Esophagus squamous epithelium (tissue), 5 donors: ENCODE data around the gene VIPR2. TPM values are rescaled to one million over a fixed set of nuclear protein-coding genes. Genes with fewer than 3 reads are reported as not detected.

Experiments
- DNase-seq: peaks from one replicate; lab custom pipeline; 2025; lab: John Stamatoyannopoulos, UW
- H3K27ac ChIP-seq, 4 donors: fragments of 200-600 bp; sonication (generic); one replicate each; pipeline ENCODE4 v1.5.1; 2016 to 2019; ENCODE audit warnings: mild to moderate bottlenecking in 1 of 4
- H3K27me3 ChIP-seq, 4 donors: fragments of 200-600 bp; sonication (generic); 1 replicate in 3 of 4; 2 replicates in 1 of 4; pipeline versions ENCODE4 v1.5.1 to v1.6.0; 2017 to 2021; ENCODE audit warnings: antibody characterized with exemption in 1 of 4
- H3K36me3 ChIP-seq, 3 donors: fragments of 200-600 bp; sonication (generic); one replicate each; pipeline ENCODE4 v1.5.1; 2016 to 2019
- H3K4me1 ChIP-seq, 3 donors: fragments of 200-600 bp; sonication (generic); one replicate each; pipeline ENCODE4 v1.5.1; 2017 to 2019
- H3K4me3 ChIP-seq, 4 donors: fragments of 200-600 bp; sonication (generic); 1 replicate in 3 of 4; 2 replicates in 1 of 4; pipeline ENCODE4 v1.5.1; 2016 to 2019; ENCODE audit warnings: mild to moderate bottlenecking in 2 of 4, moderate library complexity in 1 of 4
- H3K9me3 ChIP-seq, 3 donors: fragments of 200-600 bp; sonication (generic); one replicate each; pipeline ENCODE4 v1.5.1; 2016 to 2019
- POLR2A ChIP-seq, 4 donors: fragments of 450-650 bp; IDR thresholded peaks; one replicate each; pipeline ENCODE4 v1.6.1; 2017; ENCODE audit warnings: antibody characterized with exemption in 4 of 4, mild to moderate bottlenecking in 4 of 4, moderate library complexity in 3 of 4
- WGBS, 2 donors: methylation state at CpG; one replicate each; pipeline ENCODE4 v1.1.5; 2018; 5-methylcytosine and 5-hydroxymethylcytosine counted together
- intact Hi-C: fragments of 100-400 bp; cut with DNase I; formaldehyde crosslinking; loops from one replicate; pipeline ENCODE4 v1.15.0; 2022
- total RNA-seq, 4 donors: library from RNA; depleted of rRNA; stranded (reverse); fragments of >200 nt; gene quantifications; one replicate each; pipeline ENCODE4 v1.1.0, GENCODE V29; 2016
- TF ChIP-seq, protein P1 (sequence below), 6 experiments: fragments of 450-650 bp in 4 of 6; fragments of 200-600 bp in 2 of 6; sonication (generic) in 2 of 6; IDR thresholded peaks; one replicate each; pipeline ENCODE4 v1.5.1; 2016 to 2019; ENCODE audit warnings: antibody characterized with exemption in 6 of 6, mild to moderate bottlenecking in 4 of 6, moderate library complexity in 4 of 6
- donor health status: DM: yes; HTN: yes; CAD: no.

The VIPR2 gene
- total RNA-seq, 4 donors from 2014 or later, result 0.18 to 2.1 (median 0.40) TPM

DNA sequence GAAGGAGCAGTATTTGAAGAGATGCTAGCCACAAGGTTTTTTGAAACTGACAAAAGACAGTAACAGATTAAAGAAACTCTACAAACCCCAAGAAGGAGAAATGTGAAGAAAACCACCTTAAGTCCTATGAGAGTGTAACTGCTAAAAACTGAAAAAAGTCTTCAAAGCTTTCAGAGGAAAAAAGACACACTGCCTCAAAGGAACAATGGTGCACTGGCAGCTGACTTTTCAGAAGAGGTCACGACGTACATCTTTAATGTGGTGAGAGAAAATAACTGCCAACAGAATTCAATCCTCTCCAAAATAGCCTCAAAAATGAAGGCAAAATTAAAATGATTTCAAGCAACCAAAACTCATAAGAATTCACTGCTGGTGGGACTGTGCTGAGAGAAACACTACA, 94.0 kb downstream of the VIPR2 start:
- DNase-seq, result no peak
- intact Hi-C loops, result no loop called here
- Histone ChIP-seq H3K9me3 (no peaks in the 10 kb centered on the region), H3K27me3 (no peaks in the 10 kb centered on the region), H3K4me1 (no peaks in the 10 kb centered on the region), H3K27ac (no peak overlapping the region), H3K36me3 (no peaks in the 10 kb centered on the region), H3K4me3 (no peak overlapping the region)
- TF ChIP-seq POLR2A (IDR thresholded peaks at IDR 0.05), result no peak
- TF ChIP-seq, protein P1, sequence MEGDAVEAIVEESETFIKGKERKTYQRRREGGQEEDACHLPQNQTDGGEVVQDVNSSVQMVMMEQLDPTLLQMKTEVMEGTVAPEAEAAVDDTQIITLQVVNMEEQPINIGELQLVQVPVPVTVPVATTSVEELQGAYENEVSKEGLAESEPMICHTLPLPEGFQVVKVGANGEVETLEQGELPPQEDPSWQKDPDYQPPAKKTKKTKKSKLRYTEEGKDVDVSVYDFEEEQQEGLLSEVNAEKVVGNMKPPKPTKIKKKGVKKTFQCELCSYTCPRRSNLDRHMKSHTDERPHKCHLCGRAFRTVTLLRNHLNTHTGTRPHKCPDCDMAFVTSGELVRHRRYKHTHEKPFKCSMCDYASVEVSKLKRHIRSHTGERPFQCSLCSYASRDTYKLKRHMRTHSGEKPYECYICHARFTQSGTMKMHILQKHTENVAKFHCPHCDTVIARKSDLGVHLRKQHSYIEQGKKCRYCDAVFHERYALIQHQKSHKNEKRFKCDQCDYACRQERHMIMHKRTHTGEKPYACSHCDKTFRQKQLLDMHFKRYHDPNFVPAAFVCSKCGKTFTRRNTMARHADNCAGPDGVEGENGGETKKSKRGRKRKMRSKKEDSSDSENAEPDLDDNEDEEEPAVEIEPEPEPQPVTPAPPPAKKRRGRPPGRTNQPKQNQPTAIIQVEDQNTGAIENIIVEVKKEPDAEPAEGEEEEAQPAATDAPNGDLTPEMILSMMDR (IDR thresholded peaks at IDR 0.05), result no peak
- WGBS, 2 donors, result 79 to 84% methylated on average over 2 of the region's 2 CpGs

DNA sequence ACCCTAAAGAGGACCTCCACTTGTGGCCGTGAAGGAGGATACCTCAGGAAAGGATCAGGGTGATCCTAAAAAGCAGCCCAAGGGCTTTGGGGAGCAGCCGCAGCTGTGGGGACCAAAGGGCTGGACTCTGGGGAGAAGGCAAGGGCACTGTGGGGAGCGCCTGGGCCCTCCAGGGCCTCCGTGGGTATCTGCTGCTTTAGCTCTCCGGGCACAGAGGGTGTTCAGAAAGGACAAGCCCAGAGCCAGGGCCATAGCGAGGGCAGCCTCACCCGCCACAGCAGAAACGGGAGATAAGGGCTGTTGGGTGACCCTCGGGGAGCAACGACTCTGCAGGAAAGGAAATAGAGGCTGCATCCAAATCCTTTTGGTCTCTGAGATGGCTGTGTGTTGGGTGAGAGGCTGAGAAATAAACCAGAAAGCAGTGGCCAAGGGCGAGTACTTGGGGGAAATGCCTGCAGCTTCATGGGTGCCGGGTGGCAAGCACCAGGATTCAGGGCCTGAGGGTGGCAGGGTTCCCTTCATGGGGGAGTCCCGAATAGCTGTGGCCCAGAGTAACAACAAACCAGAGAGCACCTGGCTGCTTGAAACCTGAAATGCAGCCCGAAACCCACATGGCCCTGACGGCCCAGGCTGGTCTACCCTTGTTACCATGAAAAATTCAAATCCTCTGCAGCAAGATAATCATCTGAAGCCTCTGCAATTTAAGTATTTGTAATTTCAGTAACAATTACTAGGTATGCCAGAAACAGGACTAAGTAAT, 95.2 kb downstream of the VIPR2 start:
- H3K4me3 ChIP-seq, result no peak overlapping the region
- intact Hi-C loops, result no loop called here

DNA sequence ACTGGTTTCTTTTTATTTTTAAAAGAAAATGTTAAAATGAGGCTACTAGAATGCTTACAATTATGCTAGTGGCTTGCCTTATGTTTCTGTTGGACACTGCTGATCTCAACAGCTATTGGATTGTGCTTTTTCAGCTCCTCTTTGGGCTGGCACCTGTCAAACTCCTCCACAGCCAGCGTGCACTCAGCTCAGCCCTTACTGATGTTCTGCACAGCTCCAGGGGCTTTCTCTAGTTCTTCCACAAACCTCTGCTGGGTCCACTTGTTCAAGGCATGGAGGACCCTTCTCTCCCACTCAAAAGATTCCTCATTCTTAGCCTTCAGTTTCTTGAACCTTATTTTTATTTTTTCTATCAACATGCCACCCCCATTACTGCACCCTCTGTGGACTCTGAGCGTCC, 96.0 kb downstream of the VIPR2 start:
- 70 to 75% methylated on average over 2 of the region's 2 CpGs for WGBS, 2 donors
- intact Hi-C loops, result no loop called here

More for the DNA sequence above, 95.2 kb downstream of the VIPR2 start:
- Histone ChIP-seq H3K27me3 (no peaks in the 10 kb centered on the region), H3K36me3 (no peaks in the 10 kb centered on the region), H3K4me1 (no peaks in the 10 kb centered on the region), H3K9me3 (no peaks in the 10 kb centered on the region), H3K27ac (no peak overlapping the region)
- WGBS, 2 donors, result 83 to 89% methylated on average over 9 to 11 of the region's 15 CpGs
- no peak for DNase-seq
- no peak for TF ChIP-seq POLR2A (IDR thresholded peaks at IDR 0.05)
- TF ChIP-seq, protein P1 (IDR thresholded peaks at IDR 0.05), result no peak

DNA sequence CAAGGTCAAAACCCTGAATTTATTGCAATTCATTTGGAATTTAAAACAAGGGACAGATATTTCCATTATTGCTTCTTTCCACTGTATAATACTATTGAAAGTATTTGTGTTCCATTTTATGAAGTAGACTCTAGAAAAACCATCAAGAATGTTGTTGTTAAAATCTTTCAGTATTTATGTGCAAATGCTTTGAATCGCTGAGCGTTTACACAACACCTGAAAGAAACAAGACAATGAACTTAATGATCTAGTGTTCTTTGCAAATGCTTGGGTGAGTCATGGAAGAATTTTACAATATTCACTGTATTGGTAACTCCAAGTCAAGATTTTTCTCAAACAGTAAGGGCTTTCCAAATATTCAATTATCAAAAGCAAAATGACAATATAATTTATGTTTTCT, 97.1 kb downstream of the VIPR2 start:
- WGBS, 2 donors, result 46 to 68% methylated on average over 2 of the region's 2 CpGs
- TF ChIP-seq POLR2A (IDR thresholded peaks at IDR 0.05), result no peak
- TF ChIP-seq, protein P1 (IDR thresholded peaks at IDR 0.05), result no peak

More for the DNA sequence above, 96.0 kb downstream of the VIPR2 start:
- H3K9me3 ChIP-seq, result no peaks in the 10 kb centered on the region
- TF ChIP-seq, protein P1 (IDR thresholded peaks at IDR 0.05), result no peak
- no peak for TF ChIP-seq POLR2A (IDR thresholded peaks at IDR 0.05)
- H3K4me3 ChIP-seq, result no peak overlapping the region
- no peak for DNase-seq
- no peaks in the 10 kb centered on the region for H3K36me3 ChIP-seq
- no peak overlapping the region for H3K27ac ChIP-seq
- no peaks in the 10 kb centered on the region for H3K4me1 ChIP-seq
- no peaks in the 10 kb centered on the region for H3K27me3 ChIP-seq

DNA sequence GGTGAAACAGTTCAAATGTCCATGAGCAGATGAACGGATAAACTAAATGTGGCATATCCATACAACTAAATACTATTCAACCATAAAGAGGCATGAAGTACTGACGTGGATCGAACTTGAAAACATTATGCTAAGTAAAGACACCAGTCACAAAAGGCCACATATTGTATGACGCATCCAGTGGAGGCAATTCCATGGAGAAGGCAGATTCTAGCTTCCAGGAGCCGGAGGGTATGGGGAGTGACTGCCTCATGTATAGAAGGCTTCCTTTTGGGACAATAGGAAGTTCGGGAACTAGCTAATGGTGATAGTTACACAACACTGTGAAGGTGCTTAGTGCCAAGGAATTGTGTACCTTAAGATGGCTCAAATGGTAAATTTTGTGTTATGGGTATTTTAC, 98.4 kb downstream of the VIPR2 start:
- DNase-seq, result no peak
- WGBS, 2 donors, result 79 to 91% methylated on average over 6 of the region's 6 CpGs
- intact Hi-C loops, result no loop called here
- TF ChIP-seq, protein P1 (IDR thresholded peaks at IDR 0.05), result no peak
- no peak for TF ChIP-seq POLR2A (IDR thresholded peaks at IDR 0.05)
- peaks cover 0 to 12% (median 0%) of the 10 kb centered on the region in 3 donors for H3K4me1 ChIP-seq
- H3K36me3 ChIP-seq, result no peaks in the 10 kb centered on the region
- no peaks in the 10 kb centered on the region for H3K9me3 ChIP-seq
- no peak overlapping the region for H3K27ac ChIP-seq
- H3K4me3 ChIP-seq, result no peak overlapping the region
- H3K27me3 ChIP-seq, result no peaks in the 10 kb centered on the region

More for the DNA sequence above, 97.1 kb downstream of the VIPR2 start:
- intact Hi-C loops, result no loop called here
- H3K4me1 ChIP-seq, result peaks cover 0 to 4% (median 0%) of the 10 kb centered on the region in 3 donors
- no peak overlapping the region for H3K4me3 ChIP-seq
- DNase-seq, result no peak
- no peaks in the 10 kb centered on the region for H3K9me3 ChIP-seq
- no peaks in the 10 kb centered on the region for H3K27me3 ChIP-seq
- H3K36me3 ChIP-seq, result no peaks in the 10 kb centered on the region
- no peak overlapping the region for H3K27ac ChIP-seq
